Activated naive CD4-positive, alpha-beta T cell treated with anti-CD3 and anti-CD28 coated beads for 36 hours (primary cell): ENCODE results near the gene PLEKHA4. TPM values are rescaled to one million over a fixed set of nuclear protein-coding genes. Genes with fewer than 3 reads are reported as not detected.
"Not testable (repeated sequence)": the region's sequence is repeated elsewhere in the genome, so short reads cannot be mapped to it uniquely, and the experiment has no call there.

ENCODE experiments used
- CTCF ChIA-PET: fragments of 350-600 bp; sonication (Branson Sonifier 250); formaldehyde crosslinking; loops from one replicate; lab custom pipeline; 2021; ENCODE audit warnings: antibody characterized with exemption; lab: Charles Lee
- DNase-seq: peaks from one replicate; pipeline ENCODE4 v3.0.0-alpha.2; 2020
- H3K27ac Mint-ChIP-seq: one replicate; pipeline ENCODE4 v1.8.0; 2021; ENCODE audit warnings: mild to moderate bottlenecking, mixed read lengths
- H3K27me3 Mint-ChIP-seq: one replicate; pipeline ENCODE4 v1.8.0; 2021; ENCODE audit warnings: low read depth, mixed read lengths
- H3K36me3 Mint-ChIP-seq: one replicate; pipeline ENCODE4 v1.8.0; 2021; ENCODE audit warnings: low read depth, mixed read lengths
- H3K4me1 Mint-ChIP-seq: one replicate; pipeline ENCODE4 v1.8.0; 2021; ENCODE audit warnings: low read depth, mixed read lengths
- H3K4me3 Mint-ChIP-seq: one replicate; pipeline ENCODE4 v1.8.0; 2021; ENCODE audit warnings: mild to moderate bottlenecking, moderate library complexity, mixed read lengths
- H3K9me3 Mint-ChIP-seq: one replicate; pipeline ENCODE4 v1.8.0; 2021; ENCODE audit warnings: mixed read lengths
- intact Hi-C: fragments of 100-400 bp; cut with micrococcal nuclease; formaldehyde crosslinking; loops from one replicate; pipeline ENCODE4 v1.15.1; 2023
- total RNA-seq, 2 experiments: library from RNA; stranded (reverse); gene quantifications; one replicate each; pipeline ENCODE4 v1.2.3, GENCODE V29; 2021

PLEKHA4 gene, protein sequence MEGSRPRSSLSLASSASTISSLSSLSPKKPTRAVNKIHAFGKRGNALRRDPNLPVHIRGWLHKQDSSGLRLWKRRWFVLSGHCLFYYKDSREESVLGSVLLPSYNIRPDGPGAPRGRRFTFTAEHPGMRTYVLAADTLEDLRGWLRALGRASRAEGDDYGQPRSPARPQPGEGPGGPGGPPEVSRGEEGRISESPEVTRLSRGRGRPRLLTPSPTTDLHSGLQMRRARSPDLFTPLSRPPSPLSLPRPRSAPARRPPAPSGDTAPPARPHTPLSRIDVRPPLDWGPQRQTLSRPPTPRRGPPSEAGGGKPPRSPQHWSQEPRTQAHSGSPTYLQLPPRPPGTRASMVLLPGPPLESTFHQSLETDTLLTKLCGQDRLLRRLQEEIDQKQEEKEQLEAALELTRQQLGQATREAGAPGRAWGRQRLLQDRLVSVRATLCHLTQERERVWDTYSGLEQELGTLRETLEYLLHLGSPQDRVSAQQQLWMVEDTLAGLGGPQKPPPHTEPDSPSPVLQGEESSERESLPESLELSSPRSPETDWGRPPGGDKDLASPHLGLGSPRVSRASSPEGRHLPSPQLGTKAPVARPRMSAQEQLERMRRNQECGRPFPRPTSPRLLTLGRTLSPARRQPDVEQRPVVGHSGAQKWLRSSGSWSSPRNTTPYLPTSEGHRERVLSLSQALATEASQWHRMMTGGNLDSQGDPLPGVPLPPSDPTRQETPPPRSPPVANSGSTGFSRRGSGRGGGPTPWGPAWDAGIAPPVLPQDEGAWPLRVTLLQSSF
- 1 to 10 TPM; 8.3 to 8.8 TPM for total RNA-seq

DNA sequence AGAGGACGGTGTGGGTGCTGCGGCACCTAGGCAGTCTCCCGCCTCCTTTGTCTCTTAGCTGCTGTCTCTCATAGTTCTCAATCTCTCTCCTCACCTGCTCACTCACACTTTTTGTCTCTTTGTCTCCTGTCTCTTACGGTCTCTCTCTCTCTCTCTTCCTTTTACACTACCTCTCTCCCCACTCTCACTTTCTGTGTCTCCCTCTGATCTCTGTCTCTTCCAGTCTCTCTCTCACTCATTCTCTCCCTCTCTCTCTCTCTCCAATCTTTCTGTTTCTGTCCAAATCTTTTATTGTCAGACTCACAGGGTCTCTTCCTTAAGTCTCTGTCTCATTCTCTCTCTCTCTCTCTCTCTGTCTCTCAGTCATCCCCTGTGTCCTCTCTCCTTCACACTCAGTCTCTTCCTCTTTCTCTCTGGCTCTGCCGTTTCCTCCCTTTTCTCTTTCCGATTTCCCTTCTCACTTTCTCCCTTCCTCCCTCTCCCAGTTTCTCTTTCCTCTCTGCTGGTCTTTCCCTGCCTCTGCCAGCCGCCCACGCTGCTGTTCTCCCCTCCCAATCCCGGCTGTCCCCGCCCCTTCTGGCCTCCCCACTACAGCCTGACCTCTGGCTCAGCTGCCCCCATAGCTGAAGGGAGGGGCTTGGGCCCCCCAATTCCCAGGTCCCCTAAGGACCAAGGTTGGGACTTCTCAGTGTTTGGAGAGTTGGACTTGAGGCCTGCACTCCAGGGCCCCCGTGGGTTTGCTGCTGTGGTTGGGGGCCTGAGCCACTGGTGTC lies at the start of gene PLEKHA4:
Gene PLEKHA4 (minus strand): TSS at position 504 of the 773 bp plus-strand sequence. CDS start 997 bp downstream, outside the sequence.
- no peak within 1 kb of the TSS for H3K27ac Mint-ChIP-seq
- H3K4me1 Mint-ChIP-seq: peaks cover 9% of the 10 kb centered on the region
- CTCF ChIA-PET: interaction anchor here (1.1 kb wide), 1 partner anchor 26 kb away, joined by 4 read pairs; no protein-coding TSS in a partner anchor
- DNase-seq: no peak
- peaks cover 6% of the 10 kb centered on the region for H3K36me3 Mint-ChIP-seq
- H3K9me3 Mint-ChIP-seq: no peaks in the 10 kb centered on the region
- H3K4me3 Mint-ChIP-seq: no peak within 1 kb of the TSS
- intact Hi-C loops: no loop called here
- H3K27me3 Mint-ChIP-seq: no peaks in the 10 kb centered on the region

DNA sequence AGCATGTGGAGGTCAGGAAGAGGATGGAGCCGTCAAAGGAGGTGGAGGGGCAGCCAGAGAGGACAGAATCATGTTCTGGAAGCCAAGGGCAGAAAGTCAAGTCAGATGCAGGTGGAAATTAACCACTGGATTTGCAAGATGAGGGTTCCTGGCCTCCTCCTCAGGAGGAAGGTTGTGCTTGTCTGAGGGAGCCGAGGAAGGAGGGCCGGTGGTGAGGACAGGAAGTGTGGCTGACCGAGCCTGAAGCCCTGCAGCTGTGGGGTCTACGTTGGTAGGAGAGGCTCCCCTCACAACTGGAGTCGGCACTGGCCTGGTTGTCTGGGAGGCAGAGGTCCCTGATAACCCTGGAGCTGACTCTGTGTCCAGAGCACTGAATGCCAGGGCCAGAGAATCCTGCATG lies 49.7 kb upstream of the PLEKHA4 start:
- H3K9me3 Mint-ChIP-seq: no peaks in the 10 kb centered on the region
- peaks cover 28% of the 10 kb centered on the region for H3K36me3 Mint-ChIP-seq
- DNase-seq: no peak
- H3K27me3 Mint-ChIP-seq: no peaks in the 10 kb centered on the region
- H3K27ac Mint-ChIP-seq: no peak overlapping the region
- intact Hi-C loops: no loop called here
- H3K4me3 Mint-ChIP-seq: no peak overlapping the region
- H3K4me1 Mint-ChIP-seq: no peaks in the 10 kb centered on the region
- CTCF ChIA-PET: interaction anchor here (1.1 kb wide), 1 partner anchor 76 kb away, joined by 3 read pairs; no protein-coding TSS in a partner anchor

DNA sequence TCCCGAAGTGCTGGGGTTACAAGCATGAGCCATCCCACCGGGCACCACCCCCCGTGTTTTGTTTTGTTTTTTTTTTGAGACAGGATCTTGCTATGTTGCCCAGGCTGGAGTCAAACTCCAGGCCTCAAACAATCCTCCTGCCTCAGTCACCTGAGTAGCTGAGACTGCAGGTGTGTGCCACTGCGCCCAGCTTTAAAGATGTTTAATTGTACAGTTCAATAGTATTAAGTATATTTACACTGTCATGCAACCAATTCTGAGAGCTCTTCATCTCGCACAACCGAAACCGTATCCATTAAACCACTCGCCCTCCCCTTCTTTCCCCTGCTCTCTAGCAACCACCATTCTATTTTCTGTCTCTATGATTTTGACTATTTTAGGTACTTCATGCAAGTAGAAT lies 47.3 kb upstream of the PLEKHA4 start:
- DNase-seq: no peak
- Mint-ChIP-seq H3K4me1 (no peaks in the 10 kb centered on the region), H3K9me3 (no peaks in the 10 kb centered on the region), H3K27ac (no peak overlapping the region), H3K27me3 (no peaks in the 10 kb centered on the region), H3K4me3 (no peak overlapping the region), H3K36me3 (peaks cover 43% of the 10 kb centered on the region)
- CTCF ChIA-PET: interaction anchor here (1.1 kb wide), 1 partner anchor 17 kb away, joined by 3 read pairs; no protein-coding TSS in a partner anchor
- intact Hi-C loops: no loop called here

DNA sequence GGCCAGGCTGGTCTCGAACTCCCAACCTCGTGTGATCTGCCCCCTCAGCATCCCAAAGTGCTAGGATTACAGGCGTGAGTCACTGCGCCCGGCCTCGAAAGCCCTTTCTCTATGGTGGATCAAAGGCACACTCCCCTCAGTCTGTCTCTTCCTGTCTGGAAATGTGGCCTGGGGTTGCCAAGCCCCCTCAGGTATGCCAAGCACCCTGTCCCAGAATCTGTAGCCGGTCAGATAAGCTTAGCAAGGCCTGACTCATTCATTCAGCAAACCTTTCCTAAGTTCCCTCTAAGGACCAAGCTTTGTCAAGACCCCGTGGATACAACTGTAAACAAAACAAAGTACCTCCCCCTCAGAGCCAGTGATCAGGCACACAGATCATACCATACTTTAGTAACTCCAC lies 45.8 kb upstream of the PLEKHA4 start:
- Mint-ChIP-seq H3K36me3 (peaks cover 47% of the 10 kb centered on the region), H3K27ac (no peak overlapping the region), H3K27me3 (no peaks in the 10 kb centered on the region), H3K9me3 (no peaks in the 10 kb centered on the region), H3K4me1 (no peaks in the 10 kb centered on the region), H3K4me3 (no peak overlapping the region)
- intact Hi-C loops: no loop called here
- DNase-seq: no peak
- CTCF ChIA-PET: interaction anchor here (0.6 kb wide), 2 partner anchors 27 to 99 kb away, joined by 3 to 4 read pairs; no protein-coding TSS in a partner anchor

DNA sequence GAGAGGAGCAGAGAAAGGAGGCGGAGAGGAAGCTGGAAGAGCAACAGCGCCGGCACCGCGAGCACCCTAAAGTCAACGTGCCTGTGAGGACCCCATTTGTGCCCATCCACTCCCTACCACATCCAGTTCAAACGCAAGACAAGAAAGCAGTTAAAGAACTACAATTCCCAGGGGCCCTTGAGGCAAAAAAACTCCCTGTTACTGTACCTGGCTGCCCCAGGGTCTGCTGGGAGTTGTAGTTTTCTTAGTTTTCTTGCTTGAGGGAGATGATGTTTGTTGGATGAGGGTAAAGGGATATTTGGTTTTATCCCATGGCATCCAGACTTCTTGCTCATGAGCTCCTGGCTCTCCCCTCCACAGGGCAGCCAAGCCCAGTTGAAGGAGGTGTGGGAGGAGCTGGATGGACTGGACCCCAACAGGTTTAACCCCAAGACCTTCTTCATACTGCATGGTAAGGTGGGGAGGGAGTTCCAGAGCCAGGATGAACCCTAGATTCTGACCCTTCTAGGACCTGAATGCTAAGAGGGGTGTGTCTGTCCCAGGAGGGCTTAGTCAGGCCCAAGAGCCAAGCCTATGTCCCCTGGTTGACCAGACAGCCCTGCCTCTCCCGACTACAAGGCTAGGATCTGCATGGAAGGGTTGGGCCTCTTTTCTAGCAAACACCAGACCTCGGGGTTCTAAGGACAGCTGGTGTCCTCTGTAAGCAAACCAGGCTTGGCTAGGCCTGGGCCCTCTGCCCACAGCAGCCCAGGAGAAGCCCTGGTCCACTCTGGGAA lies 44.9 kb upstream of the PLEKHA4 start:
- peak; percentile 41 for DNase-seq
- no peaks in the 10 kb centered on the region for H3K9me3 Mint-ChIP-seq
- CTCF ChIA-PET: no interaction called here
- H3K27me3 Mint-ChIP-seq: no peaks in the 10 kb centered on the region
- intact Hi-C loops: no loop called here
- no peak overlapping the region for H3K4me3 Mint-ChIP-seq
- H3K27ac Mint-ChIP-seq: no peak overlapping the region
- peaks cover 43% of the 10 kb centered on the region for H3K36me3 Mint-ChIP-seq
- H3K4me1 Mint-ChIP-seq: no peaks in the 10 kb centered on the region

DNA sequence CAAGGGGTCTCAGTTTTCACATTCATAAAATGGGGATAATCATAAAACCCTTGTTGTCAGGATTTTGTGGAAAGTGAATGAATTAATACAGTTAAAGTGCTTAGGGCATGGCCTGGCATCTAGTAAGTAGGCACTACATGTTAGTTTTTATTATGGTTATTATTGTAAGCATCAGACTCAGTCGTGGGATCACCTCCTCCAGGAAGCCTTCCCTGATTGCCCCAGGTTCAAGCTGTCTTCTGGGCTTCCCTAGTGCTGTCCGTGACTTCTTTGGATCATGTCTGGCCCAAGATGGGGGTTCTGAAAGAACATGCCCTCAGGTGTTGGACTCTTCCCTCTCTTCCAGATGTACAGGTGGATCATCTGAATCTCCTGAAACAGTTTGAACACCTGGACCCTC lies 42.4 kb upstream of the PLEKHA4 start:
- CTCF ChIA-PET: no interaction called here
- intact Hi-C loops: no loop called here
- H3K36me3 Mint-ChIP-seq: peaks cover 50% of the 10 kb centered on the region
- H3K27me3 Mint-ChIP-seq: no peaks in the 10 kb centered on the region
- no peaks in the 10 kb centered on the region for H3K9me3 Mint-ChIP-seq
- DNase-seq: no peak
- H3K4me1 Mint-ChIP-seq: no peaks in the 10 kb centered on the region
- H3K27ac Mint-ChIP-seq: no peak overlapping the region
- H3K4me3 Mint-ChIP-seq: no peak overlapping the region

DNA sequence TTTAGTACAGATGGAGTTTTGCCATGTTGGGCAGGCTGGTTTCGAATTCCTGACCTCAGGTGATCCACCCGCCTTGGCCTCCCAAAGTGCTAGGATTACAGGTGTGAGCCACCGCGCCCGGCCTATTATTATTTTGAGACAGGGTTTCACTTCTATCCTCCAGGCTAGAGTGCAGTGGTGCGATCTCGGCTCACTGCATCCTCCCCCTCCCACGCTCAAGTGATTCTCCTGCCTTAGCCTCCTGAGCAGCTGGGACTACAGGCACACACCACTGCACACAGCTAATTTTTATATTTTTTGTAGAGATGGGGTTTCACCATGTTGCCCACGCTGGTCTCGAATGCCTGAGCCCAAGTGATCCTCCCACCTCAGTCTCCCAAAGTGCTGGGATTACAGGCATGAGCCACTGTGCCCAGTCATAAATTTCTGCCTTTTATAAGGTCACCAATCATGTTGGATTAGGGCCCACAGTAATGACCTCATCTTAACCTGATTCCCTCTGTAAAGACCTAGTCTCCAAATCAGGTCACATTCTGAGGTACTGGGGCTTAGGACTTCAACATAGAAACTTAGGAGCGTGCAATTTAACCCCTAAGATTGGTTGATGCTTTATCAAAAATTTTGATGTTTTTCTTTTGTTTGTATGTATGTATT lies 41.1 kb upstream of the PLEKHA4 start:
- peaks cover 58% of the 10 kb centered on the region for H3K36me3 Mint-ChIP-seq
- H3K9me3 Mint-ChIP-seq, H3K4me3 Mint-ChIP-seq, CTCF ChIA-PET, H3K4me1 Mint-ChIP-seq, H3K27me3 Mint-ChIP-seq, H3K27ac Mint-ChIP-seq, intact Hi-C loops, DNase-seq: not testable (repeated sequence)

DNA sequence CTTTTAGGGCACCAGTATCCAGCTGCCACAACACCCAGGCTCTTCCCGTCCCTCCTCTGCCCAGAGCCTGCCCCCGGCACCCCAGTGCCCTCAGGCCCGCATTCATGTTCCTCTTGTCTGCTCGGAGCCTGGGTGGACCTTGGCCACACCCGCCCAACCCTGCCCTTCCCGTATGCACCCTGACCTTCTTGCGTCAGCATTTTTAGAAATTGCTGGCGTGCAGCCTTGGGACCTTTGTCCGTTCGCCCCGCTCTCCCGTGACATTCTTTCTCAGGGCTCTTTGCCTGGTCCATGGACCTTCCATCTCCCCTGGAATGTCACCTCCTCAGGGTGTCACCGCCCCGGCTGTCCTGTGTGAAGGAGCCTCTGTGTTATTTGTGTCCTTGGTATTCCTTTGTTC lies 39.3 kb upstream of the PLEKHA4 start:
- H3K4me3 Mint-ChIP-seq: no peak overlapping the region
- no peak for DNase-seq
- H3K27me3 Mint-ChIP-seq: no peaks in the 10 kb centered on the region
- intact Hi-C loops: no loop called here
- H3K27ac Mint-ChIP-seq: no peak overlapping the region
- no peaks in the 10 kb centered on the region for H3K9me3 Mint-ChIP-seq
- H3K4me1 Mint-ChIP-seq: peaks cover under 1% of the 10 kb centered on the region
- H3K36me3 Mint-ChIP-seq: peaks cover 50% of the 10 kb centered on the region
- CTCF ChIA-PET: no interaction called here

DNA sequence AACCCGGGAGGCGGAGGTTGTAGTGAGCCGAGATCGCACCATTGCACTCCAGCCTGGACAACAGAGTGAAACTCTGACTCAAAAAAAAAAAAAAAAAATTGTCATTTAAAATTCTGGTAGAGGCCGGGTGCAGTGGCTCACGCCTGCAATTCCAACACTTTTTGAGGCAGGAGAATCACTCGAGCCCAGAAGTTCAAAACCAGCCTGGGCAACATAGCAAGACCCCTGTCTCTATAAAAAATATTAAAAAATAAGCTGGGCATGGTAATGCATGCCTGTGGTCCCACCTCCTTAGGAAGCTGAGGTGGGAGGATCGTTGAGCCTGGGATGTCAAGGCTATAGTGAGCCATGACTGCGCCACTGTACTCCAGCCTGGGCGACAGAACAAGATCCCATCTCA lies 37.9 kb upstream of the PLEKHA4 start:
- no peak for DNase-seq

DNA sequence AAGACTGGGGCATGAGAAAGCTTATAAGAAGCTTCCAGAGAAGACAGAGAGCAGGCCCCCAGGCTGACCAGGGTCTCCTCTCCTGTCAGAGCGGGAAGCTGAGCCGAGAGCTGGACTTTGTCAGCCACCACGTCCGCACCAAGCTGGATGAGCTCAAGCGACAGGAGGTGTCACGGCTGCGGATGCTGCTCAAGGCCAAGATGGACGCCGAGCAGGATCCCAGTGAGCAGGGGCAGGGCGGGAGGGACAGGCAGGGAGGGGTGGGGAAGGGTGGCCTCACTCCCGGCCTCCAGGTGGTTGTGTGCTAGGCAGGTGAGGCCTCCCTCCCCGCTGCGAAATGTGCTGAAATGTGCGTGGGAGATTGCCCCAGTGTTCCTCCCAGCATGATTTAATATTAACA lies 37.2 kb upstream of the PLEKHA4 start:
- H3K27ac Mint-ChIP-seq: no peak overlapping the region

More for the DNA sequence above, 37.9 kb upstream of the PLEKHA4 start:
- intact Hi-C loops: no loop called here
- CTCF ChIA-PET: no interaction called here
- no peak overlapping the region for H3K27ac Mint-ChIP-seq
- peaks cover 52% of the 10 kb centered on the region for H3K36me3 Mint-ChIP-seq
- H3K4me1 Mint-ChIP-seq: peaks cover 11% of the 10 kb centered on the region
- H3K9me3 Mint-ChIP-seq: no peaks in the 10 kb centered on the region
- no peak overlapping the region for H3K4me3 Mint-ChIP-seq
- no peaks in the 10 kb centered on the region for H3K27me3 Mint-ChIP-seq

DNA sequence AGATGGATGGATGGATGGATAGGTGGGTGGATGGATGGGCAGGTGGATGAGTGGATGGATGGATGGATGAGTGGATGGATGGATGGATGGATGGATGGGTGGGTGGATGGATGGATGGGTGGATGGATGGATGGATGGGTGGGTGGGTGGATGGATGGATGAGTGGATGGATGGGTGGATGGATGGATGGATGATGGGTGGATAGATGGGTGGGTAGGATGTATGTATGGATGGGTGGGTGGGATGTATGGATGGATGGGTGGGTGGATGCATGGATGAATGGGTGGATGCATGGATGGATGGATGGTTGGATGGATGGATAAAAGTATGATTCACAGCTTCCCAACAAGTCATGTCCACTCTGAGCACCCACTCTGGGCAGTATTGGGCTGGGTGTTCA lies 35.4 kb upstream of the PLEKHA4 start:
- H3K27ac Mint-ChIP-seq, H3K4me3 Mint-ChIP-seq, DNase-seq, intact Hi-C loops, H3K27me3 Mint-ChIP-seq, H3K9me3 Mint-ChIP-seq: not testable (repeated sequence)
- peaks cover 25% of the 10 kb centered on the region for H3K4me1 Mint-ChIP-seq
- H3K36me3 Mint-ChIP-seq: peaks cover 51% of the 10 kb centered on the region
- CTCF ChIA-PET: interaction anchor here (0.6 kb wide), 1 partner anchor 94 kb away, joined by 3 read pairs; no protein-coding TSS in a partner anchor

More for the DNA sequence above, 37.2 kb upstream of the PLEKHA4 start:
- no peaks in the 10 kb centered on the region for H3K27me3 Mint-ChIP-seq
- no peaks in the 10 kb centered on the region for H3K9me3 Mint-ChIP-seq
- no peak for DNase-seq
- H3K4me3 Mint-ChIP-seq: no peak overlapping the region
- intact Hi-C loops: no loop called here
- CTCF ChIA-PET: interaction anchor here (1.6 kb wide), 1 partner anchor 65 kb away, joined by 4 read pairs; no protein-coding TSS in a partner anchor
- peaks cover 53% of the 10 kb centered on the region for H3K36me3 Mint-ChIP-seq
- peaks cover 16% of the 10 kb centered on the region for H3K4me1 Mint-ChIP-seq
